HL-60 (cell line): ENCODE results near the gene PPP1R1C.

Experiments
- DNase-seq, 2 experiments: peaks; one replicate each; pipeline ENCODE4 v3.0.0-alpha.2; 2010 to 2020; ENCODE audit warnings: low read depth in 1 of 2, low spot score in 1 of 2
- H3K27ac ChIP-seq: fragments of 250-450 bp; sonication (Bioruptor Pico); replicated peaks from 2 replicates; pipeline ENCODE4 v1.5.1; 2020; ENCODE audit warnings: mild to moderate bottlenecking, moderate library complexity
- H3K27me3 ChIP-seq: fragments of 250-450 bp; sonication (Bioruptor Pico); 2 replicates; pipeline ENCODE4 v1.5.1; 2021; ENCODE audit warnings: mild to moderate bottlenecking, moderate library complexity; ENCODE audit not compliant: insufficient read depth, poor library complexity, severe bottlenecking
- H3K4me3 ChIP-seq: replicated peaks from 2 replicates; pipeline ENCODE4 v1.5.1; 2011; ENCODE audit warnings: mild to moderate bottlenecking, control low read depth, low read length; ENCODE audit not compliant: insufficient read depth
- CTCF ChIP-seq: IDR thresholded peaks from one replicate; pipeline ENCODE4 v1.5.1; 2011; ENCODE audit warnings: low read length, control low read depth, inconsistent platforms; ENCODE audit not compliant: insufficient read depth
- GABPA ChIP-seq: IDR thresholded peaks from 2 replicates; pipeline ENCODE4 v1.6.1; 2012; ENCODE audit warnings: low read depth
- POLR2AphosphoS5 ChIP-seq: IDR thresholded peaks from 2 replicates; pipeline ENCODE4 v1.6.1; 2012; ENCODE audit warnings: low read depth
- SPI1 ChIP-seq: IDR thresholded peaks from 2 replicates; pipeline ENCODE4 v1.6.1; 2012; ENCODE audit warnings: low read depth, mild to moderate bottlenecking, borderline replicate concordance
- TF ChIP-seq, protein P1 (sequence below): IDR thresholded peaks from 2 replicates; pipeline ENCODE4 v1.6.1; 2012; ENCODE audit warnings: low read depth; ENCODE audit not compliant: insufficient replicate concordance

PPP1R1C gene

DNA sequence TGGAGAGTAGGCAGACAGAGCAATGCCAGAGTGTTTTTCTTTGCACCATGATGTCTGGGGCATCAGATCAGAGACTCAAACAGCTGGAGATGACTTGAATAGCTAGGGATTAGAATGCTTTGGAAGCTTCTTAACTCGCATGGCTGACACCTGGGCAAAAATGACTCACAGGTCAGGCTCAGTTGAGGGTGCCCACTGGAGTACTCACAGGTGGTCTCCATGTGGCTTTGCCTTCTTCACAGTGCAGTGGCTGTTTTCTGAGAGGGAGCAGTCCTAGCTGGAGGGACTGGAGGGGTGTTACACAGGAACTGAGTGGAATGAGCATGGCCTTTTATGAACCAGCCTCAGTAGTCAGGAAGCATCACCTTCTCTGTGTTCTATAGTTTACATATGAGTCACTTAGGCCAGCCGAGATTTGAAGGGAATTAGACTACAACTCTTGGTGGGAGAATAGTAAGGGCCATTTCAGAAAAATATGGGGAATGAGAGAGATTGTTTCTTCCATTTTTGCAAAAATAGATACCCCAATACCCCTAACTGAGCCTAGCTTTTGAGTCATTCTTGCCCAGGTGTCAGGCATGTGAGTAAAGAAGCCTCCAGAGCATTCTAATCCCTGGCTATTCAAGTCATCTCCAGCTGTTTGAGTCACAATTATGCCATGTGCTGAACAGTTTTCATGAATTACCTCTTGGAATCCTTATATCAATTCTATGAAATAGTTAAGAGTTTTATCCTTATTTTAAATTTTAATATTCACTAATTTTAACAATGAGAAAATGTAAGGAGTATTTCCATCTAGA lies 7.1 kb upstream of the PPP1R1C start:
- no peak for DNase-seq
- TF ChIP-seq POLR2AphosphoS5 (no peak), SPI1 (no peak), CTCF (no peak), GABPA (no peak)
- TF ChIP-seq, protein P1, sequence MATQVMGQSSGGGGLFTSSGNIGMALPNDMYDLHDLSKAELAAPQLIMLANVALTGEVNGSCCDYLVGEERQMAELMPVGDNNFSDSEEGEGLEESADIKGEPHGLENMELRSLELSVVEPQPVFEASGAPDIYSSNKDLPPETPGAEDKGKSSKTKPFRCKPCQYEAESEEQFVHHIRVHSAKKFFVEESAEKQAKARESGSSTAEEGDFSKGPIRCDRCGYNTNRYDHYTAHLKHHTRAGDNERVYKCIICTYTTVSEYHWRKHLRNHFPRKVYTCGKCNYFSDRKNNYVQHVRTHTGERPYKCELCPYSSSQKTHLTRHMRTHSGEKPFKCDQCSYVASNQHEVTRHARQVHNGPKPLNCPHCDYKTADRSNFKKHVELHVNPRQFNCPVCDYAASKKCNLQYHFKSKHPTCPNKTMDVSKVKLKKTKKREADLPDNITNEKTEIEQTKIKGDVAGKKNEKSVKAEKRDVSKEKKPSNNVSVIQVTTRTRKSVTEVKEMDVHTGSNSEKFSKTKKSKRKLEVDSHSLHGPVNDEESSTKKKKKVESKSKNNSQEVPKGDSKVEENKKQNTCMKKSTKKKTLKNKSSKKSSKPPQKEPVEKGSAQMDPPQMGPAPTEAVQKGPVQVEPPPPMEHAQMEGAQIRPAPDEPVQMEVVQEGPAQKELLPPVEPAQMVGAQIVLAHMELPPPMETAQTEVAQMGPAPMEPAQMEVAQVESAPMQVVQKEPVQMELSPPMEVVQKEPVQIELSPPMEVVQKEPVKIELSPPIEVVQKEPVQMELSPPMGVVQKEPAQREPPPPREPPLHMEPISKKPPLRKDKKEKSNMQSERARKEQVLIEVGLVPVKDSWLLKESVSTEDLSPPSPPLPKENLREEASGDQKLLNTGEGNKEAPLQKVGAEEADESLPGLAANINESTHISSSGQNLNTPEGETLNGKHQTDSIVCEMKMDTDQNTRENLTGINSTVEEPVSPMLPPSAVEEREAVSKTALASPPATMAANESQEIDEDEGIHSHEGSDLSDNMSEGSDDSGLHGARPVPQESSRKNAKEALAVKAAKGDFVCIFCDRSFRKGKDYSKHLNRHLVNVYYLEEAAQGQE: no peak
- no peak overlapping the region for H3K4me3 ChIP-seq
- no peaks in the 10 kb centered on the region for H3K27me3 ChIP-seq
- no peak overlapping the region for H3K27ac ChIP-seq

DNA sequence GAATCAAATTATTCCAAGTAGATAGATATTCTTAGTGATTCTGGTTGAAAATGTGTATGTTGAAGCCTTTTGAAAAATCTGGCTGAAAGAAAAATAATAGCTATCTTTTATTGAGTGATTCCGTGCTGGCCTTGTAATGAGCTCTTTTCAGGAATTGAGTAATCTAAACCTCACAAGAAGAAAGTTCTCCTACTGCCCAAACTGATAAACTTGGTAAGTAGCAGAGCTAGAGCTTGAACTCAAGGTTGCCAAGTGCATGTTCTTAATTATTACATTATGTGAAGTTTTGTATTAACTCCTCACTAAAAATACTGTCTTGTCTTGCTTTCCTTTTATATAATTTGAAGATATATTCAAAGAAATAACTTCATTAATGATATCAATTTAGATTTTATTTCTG lies 1.6 kb upstream of the PPP1R1C start:
- no peak for DNase-seq
- no peak for TF ChIP-seq SPI1
- TF ChIP-seq, protein P1: no peak

GRCh38 chr2:181984814-181985631 lies 630 bp upstream of the PPP1R1C start:
- DNase-seq: no peak

More for the DNA sequence above, 1.6 kb upstream of the PPP1R1C start:
- Histone ChIP-seq H3K27me3 (no peaks in the 10 kb centered on the region), H3K27ac (no peak overlapping the region), H3K4me3 (no peak overlapping the region)

More at GRCh38 chr2:181984814-181985631, 630 bp upstream of the PPP1R1C start:
- no peak overlapping the region for H3K4me3 ChIP-seq
- no peak overlapping the region for H3K27ac ChIP-seq
- no peaks in the 10 kb centered on the region for H3K27me3 ChIP-seq
- TF ChIP-seq SPI1 (no peak), POLR2AphosphoS5 (no peak), GABPA (no peak), CTCF (no peak)
- TF ChIP-seq, protein P1: no peak
